Kidney epithelial cell (primary cell): ENCODE results near the gene EFCAB6. TPM values are rescaled to one million over a fixed set of nuclear protein-coding genes. Genes with fewer than 3 reads are reported as not detected.

Experiments
- DNase-seq: peaks from one replicate; pipeline ENCODE4 v3.0.0-alpha.2; 2010; ENCODE audit warnings: low read depth
- H3K27me3 ChIP-seq: 2 replicates; pipeline ENCODE4 v1.6.0; 2011; ENCODE audit warnings: low read length; ENCODE audit not compliant: control insufficient read depth, insufficient read depth
- H3K36me3 ChIP-seq: 2 replicates; pipeline ENCODE4 v1.5.1; 2011; ENCODE audit warnings: low read length; ENCODE audit not compliant: control insufficient read depth, insufficient read depth
- H3K4me3 ChIP-seq: 2 replicates; pipeline ENCODE4 v1.5.1; 2011; ENCODE audit warnings: low read depth, mild to moderate bottlenecking, control low read depth, low read length
- CTCF ChIP-seq: IDR thresholded peaks from 2 replicates; pipeline ENCODE4 v1.5.1; 2011; ENCODE audit warnings: mild to moderate bottlenecking, moderate library complexity, low read length, control low read depth, inconsistent platforms; ENCODE audit not compliant: insufficient read depth, poor library complexity, severe bottlenecking
- total RNA-seq: library from RNA; depleted of rRNA; stranded (reverse); fragments of >200 nt; gene quantifications from 2 replicates; pipeline ENCODE4 v1.2.3, GENCODE V29; 2015

Gene EFCAB6
- total RNA-seq, 1 donor from 2014 or later = 2.3 TPM

DNA sequence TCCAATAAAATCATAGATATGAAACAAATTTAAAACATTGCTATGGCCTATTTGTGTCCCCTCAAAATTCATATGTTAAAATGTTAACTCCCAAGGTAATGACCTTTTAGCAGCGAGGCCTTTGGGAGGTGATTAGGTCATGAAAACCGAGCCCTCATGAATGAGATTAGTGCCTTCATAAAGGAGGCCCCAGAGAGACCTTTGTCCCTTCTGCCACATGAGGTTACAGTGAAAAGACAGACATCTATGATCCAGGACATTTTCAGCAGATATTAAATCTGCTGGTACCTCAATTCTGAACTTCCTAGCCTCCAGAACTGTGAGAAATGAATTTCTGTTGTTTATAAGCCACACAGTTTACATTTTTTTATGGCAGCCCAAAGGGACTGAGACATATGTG, 228.6 kb downstream of the EFCAB6 start:
- TF ChIP-seq CTCF = no peak
- Histone ChIP-seq H3K4me3 (no peak overlapping the region), H3K27me3 (no peaks in the 10 kb centered on the region), H3K36me3 (no peaks in the 10 kb centered on the region)
- DNase-seq = no peak

DNA sequence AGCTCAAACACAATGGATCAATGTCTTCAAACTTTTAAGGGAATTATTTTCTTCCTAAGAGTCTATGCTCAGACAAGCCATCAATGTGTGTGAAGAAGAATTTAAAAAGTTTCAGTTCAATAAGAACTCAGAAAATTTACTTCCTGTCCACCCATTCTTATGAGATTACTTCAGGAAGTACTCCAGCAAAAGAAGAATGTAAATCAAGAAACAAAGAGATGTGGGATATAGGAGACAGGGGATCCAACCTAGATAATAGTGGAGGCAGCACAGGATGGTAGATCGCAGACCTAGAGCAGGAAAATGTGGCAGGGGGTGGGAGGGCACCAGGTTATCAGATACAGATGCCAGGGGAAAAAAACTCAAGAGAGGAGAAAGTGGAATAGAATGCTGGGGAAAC, 229.7 kb downstream of the EFCAB6 start:
- H3K27me3 ChIP-seq = no peaks in the 10 kb centered on the region
- TF ChIP-seq CTCF = no peak
- DNase-seq = no peak

GRCh38 chr22:43580271-43580750, 231.8 kb downstream of the EFCAB6 start:
- no peaks in the 10 kb centered on the region for H3K36me3 ChIP-seq
- DNase-seq = no peak
- H3K27me3 ChIP-seq = peaks cover 4% of the 10 kb centered on the region
- H3K4me3 ChIP-seq = no peak overlapping the region
- TF ChIP-seq CTCF = no peak

More for the DNA sequence above, 229.7 kb downstream of the EFCAB6 start:
- no peak overlapping the region for H3K4me3 ChIP-seq
- H3K36me3 ChIP-seq = no peaks in the 10 kb centered on the region

- DNase-seq = no peak
- Histone ChIP-seq H3K4me3 (no peak overlapping the region), H3K36me3 (no peaks in the 10 kb centered on the region), H3K27me3 (peaks cover 12% of the 10 kb centered on the region)
- TF ChIP-seq CTCF = no peak
Observed at GRCh38 chr22:43574738-43575137, 237.4 kb downstream of the EFCAB6 start.

- no peaks in the 10 kb centered on the region for H3K36me3 ChIP-seq
- no peak for TF ChIP-seq CTCF
- peaks cover 12% of the 10 kb centered on the region for H3K27me3 ChIP-seq
- no peak overlapping the region for H3K4me3 ChIP-seq
- no peak for DNase-seq
Observed at GRCh38 chr22:43572710-43573109, 239.4 kb downstream of the EFCAB6 start.

DNA sequence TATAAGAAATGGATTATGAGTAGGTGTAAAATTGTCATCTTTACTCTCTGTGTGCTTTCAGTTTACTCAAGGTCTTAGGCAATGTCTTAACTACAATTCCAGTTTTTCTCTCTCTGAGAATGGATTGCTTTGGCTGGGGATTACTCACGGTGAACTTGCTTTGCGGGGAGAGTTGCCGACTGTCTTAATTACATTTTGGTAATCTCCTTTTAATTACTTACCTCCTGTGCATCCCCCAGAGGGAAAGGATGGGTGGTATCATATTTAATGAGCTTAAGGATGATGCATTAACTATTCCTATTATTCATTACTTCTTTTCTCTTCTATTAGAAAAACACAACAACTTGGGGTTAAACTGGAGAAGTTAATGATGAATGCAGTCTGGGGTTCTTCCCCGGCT, 240.9 kb downstream of the EFCAB6 start:
- no peak for DNase-seq
- no peaks in the 10 kb centered on the region for H3K36me3 ChIP-seq
- H3K4me3 ChIP-seq = no peak overlapping the region
- TF ChIP-seq CTCF = no peak
- H3K27me3 ChIP-seq = peaks cover 8% of the 10 kb centered on the region
